ENCODE measurements around the gene PERCC1.

PERCC1 gene

DNA sequence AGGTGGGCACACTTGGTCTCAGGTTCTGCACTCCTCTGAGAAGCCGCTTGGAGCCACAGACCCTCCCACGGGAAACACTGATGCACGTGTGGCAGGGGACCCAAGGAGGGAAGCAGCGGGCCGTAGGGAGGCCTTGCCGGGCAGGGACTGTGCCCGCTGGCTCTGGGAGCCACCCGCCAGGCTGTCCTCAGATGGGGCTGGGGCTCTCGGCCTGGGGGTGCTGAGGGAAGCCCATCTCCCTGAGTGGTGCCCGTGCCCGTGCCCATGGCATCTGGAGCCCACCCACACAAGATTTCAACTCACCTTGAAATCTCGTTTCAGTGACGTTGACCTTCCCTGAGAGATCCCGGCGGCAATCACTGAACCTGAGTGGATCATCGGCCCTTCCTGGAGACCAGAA is 26.1 kb downstream of the PERCC1 start:
- TF ChIP-seq, protein P1, sequence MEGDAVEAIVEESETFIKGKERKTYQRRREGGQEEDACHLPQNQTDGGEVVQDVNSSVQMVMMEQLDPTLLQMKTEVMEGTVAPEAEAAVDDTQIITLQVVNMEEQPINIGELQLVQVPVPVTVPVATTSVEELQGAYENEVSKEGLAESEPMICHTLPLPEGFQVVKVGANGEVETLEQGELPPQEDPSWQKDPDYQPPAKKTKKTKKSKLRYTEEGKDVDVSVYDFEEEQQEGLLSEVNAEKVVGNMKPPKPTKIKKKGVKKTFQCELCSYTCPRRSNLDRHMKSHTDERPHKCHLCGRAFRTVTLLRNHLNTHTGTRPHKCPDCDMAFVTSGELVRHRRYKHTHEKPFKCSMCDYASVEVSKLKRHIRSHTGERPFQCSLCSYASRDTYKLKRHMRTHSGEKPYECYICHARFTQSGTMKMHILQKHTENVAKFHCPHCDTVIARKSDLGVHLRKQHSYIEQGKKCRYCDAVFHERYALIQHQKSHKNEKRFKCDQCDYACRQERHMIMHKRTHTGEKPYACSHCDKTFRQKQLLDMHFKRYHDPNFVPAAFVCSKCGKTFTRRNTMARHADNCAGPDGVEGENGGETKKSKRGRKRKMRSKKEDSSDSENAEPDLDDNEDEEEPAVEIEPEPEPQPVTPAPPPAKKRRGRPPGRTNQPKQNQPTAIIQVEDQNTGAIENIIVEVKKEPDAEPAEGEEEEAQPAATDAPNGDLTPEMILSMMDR (IDR thresholded peaks at IDR 0.05; ENCODE audit: insufficient read depth, missing control alignments) = no peak
- DNase-seq (ENCODE audit: insufficient read length, low spot score) = no peak
- FAIRE-seq = no peak

DNA sequence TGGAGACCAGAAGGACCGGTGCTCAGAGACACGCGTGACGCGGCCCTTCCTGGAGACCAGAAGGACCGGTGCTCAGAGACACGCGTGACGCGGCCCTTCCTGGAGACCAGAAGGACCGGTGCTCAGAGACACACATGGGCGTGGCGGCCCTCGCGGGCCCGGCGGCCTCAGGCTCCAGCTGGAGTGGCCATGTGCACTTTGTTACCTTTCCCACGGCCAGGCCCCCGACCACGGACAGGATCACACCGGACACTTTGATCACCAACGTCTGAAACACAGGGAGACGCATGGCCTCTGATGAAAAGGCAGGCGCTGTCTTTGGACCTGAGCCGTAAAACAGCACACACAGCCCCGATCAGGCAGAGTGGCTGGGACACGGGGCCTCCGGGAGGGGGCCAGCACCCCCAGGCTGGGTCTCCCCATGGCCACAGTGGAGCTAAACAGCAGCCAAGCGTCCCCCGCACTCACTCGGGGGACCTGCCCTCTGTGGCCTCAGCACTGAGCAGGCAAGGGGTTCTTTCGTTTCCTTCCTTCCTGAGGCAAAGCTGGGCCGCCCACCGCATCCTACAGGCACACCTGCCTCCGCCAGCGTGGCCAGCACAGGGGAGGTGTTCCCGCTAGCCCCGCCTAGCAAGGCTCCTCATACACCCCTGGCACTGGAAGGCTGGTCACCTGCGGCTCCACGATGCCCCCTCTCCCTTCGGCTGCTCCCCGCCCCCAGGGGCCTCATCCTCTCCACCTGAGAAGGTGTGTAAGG is 26.8 kb downstream of the PERCC1 start:
- no peak for DNase-seq (ENCODE audit: insufficient read length, low spot score)
- TF ChIP-seq, protein P1 (IDR thresholded peaks at IDR 0.05; ENCODE audit: insufficient read depth, missing control alignments) = no peak
- FAIRE-seq = no peak

DNA sequence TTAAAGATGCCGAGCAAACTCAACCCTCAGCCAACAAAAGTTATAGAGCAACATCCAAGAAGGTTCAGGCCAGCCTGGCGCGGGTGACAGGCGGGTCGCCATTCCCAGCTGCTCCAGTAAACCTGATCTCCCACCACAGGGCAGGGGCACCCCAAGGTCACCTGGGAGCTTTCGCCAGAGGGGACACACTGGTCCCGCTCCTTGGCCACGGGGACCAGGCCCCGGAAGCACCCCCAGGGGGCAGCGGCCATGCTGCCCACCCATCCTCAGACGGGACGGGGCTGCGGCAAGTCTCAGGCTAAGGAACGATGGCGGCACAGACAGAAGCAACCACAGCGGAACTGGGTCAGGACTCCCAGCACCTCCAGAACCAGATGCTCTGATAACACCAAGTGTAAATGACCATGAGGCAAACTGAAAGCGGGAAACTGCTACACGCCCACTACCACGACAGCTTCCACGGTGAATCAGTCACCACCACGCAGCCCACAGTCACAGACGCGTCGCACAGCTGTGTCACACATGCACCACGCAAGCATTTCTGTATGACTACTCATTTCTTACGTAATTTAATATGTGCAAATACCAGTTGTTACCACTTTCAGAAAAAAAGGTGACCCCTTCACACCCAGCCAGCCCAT is 27.6 kb downstream of the PERCC1 start:
- TF ChIP-seq, protein P1 (IDR thresholded peaks at IDR 0.05; ENCODE audit: insufficient read depth, missing control alignments) = no peak
- FAIRE-seq = no peak
- DNase-seq (ENCODE audit: insufficient read length, low spot score) = no peak

DNA sequence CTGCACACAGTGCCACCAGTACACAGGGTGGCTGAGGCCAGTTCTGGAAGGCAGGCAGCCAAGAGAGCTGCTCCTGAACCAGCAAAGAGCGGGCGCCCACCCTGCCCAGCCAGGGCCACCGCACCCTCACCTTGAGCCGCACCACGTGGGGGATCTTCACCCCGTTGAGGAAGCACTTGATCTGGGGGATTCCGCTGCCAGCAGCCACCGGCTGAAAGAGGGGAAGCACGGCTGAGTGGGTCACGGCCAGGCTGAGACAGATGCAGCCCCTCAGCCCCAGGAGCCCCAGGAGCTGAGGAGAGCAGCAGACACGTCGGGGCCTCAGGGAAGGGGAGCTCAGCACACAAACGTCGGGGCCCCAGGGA is 28.1 kb downstream of the PERCC1 start:
- FAIRE-seq = no peak
- TF ChIP-seq, protein P1 (IDR thresholded peaks at IDR 0.05; ENCODE audit: insufficient read depth, missing control alignments) = no peak

DNA sequence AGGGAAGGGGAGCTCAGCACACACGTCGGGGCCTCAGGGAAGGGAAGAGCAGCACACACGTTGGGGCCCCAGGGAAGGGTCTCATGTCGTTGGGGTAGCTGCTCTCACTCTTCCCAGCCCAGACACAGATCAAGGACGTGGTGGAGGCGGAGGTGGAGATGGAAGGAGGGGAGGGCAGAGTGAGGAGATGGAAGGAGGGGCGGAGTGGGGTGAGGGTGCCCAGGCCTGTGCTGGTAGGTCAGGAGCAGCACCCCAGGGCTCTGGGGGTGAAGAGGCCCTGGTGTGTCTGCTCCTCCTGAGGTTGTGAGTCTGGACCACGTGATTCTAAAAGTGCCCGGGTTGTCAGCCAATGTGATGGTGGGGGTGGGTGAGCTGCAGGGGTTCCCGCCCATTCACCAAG is 29.1 kb downstream of the PERCC1 start:
- TF ChIP-seq, protein P1 (IDR thresholded peaks at IDR 0.05; ENCODE audit: insufficient read depth, missing control alignments) = no peak
- DNase-seq (ENCODE audit: insufficient read length, low spot score) (no peak), FAIRE-seq (no peak)

More for the DNA sequence above, 28.1 kb downstream of the PERCC1 start:
- DNase-seq (ENCODE audit: insufficient read length, low spot score) = no peak

DNA sequence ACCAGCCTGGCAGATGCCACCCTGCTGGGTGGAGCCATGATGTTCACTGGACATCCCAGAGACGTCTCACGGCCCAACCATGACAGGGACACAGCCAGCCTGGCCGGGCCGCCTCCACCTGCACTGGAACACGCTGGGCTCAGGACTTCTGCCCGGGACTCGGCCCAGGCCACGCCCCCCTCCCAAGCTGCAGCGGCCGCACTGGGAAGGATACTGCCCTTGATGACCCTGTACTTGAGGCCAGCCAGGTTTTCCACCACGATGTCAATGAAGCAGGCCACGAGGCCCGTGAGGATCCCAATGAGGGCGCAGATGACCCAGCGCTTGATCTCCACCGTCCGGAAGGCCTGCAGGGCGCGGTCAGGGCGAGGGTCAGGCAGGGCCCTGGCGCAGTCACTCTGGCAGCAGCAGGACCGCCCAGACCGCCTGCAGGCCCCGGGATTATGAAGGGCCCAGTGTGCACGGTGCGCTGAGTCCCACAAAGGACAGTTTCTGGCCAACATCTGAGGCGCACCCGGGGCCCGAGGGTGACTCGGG is 29.8 kb downstream of the PERCC1 start:
- FAIRE-seq = no peak
- DNase-seq (ENCODE audit: insufficient read length, low spot score) = no peak
- TF ChIP-seq, protein P1 (IDR thresholded peaks at IDR 0.05; ENCODE audit: insufficient read depth, missing control alignments) = no peak

DNA sequence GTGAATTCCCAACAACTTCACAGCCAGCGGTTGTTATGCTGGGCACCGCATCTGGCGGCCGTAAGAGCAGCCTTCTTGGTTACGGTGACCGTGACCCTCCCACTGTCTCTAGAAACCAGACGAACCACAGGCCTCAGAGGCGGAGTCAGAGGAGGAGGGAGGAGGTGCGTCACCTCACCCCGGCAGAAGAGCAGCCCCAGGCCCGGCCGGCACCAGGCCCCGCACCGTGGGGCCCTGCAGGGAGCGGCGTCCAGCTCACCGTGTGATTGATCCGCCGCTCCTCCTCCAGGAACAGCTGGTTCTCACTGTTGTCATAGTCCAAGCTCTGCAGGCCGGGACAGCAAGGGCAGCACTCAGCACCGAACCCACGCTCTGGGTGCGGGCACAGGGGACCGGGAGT is 30.3 kb downstream of the PERCC1 start:
- no peak for DNase-seq (ENCODE audit: insufficient read length, low spot score)
- FAIRE-seq = no peak
- TF ChIP-seq, protein P1 (IDR thresholded peaks at IDR 0.05; ENCODE audit: insufficient read depth, missing control alignments) = no peak
